Smooth muscle cell (in vitro differentiated cells): ENCODE data around the gene SH2D3C. TPM values are rescaled to one million over a fixed set of nuclear protein-coding genes. Genes with fewer than 3 reads are reported as not detected.
A peak's percentile ranks its signal among the peaks of the same experiment; 100 is the strongest.

Experiments used
- DNase-seq: peaks from one replicate; lab custom pipeline; 2025; ENCODE audit not compliant: unreplicated experiment; lab: John Stamatoyannopoulos, UW
- H2AFZ ChIP-seq: fragments of 200-600 bp; sonication (generic); 2 replicates; pipeline ENCODE4 v1.6.0; 2016; ENCODE audit warnings: antibody characterized with exemption, low read depth, mild to moderate bottlenecking
- H3F3A ChIP-seq: fragments of 200-600 bp; sonication (generic); 2 replicates; pipeline ENCODE4 v1.6.0; 2017; ENCODE audit warnings: antibody characterized with exemption, low read depth
- H3K27ac ChIP-seq: fragments of 200-600 bp; sonication (generic); 2 replicates; pipeline ENCODE4 v1.5.1; 2016; ENCODE audit warnings: low read depth, mild to moderate bottlenecking
- H3K27me3 ChIP-seq: fragments of 200-600 bp; sonication (generic); 2 replicates; pipeline ENCODE4 v1.6.1; 2016; ENCODE audit warnings: low read depth, mild to moderate bottlenecking
- H3K36me3 ChIP-seq: fragments of 200-600 bp; sonication (generic); 2 replicates; pipeline ENCODE4 v1.5.1; 2016; ENCODE audit warnings: low read depth
- H3K4me1 ChIP-seq: fragments of 200-600 bp; sonication (generic); 2 replicates; pipeline ENCODE4 v1.5.1; 2016; ENCODE audit warnings: low read depth
- H3K4me2 ChIP-seq: fragments of 200-600 bp; sonication (generic); 2 replicates; pipeline ENCODE4 v1.6.0; 2016; ENCODE audit warnings: mild to moderate bottlenecking
- H3K4me3 ChIP-seq: fragments of 200-600 bp; sonication (generic); 2 replicates; pipeline ENCODE4 v1.5.1; 2016; ENCODE audit warnings: mild to moderate bottlenecking
- H3K79me2 ChIP-seq: fragments of 200-600 bp; sonication (generic); 2 replicates; pipeline ENCODE4 v1.6.0; 2016; ENCODE audit warnings: low read depth, mild to moderate bottlenecking
- H3K9ac ChIP-seq: fragments of 200-600 bp; sonication (generic); 2 replicates; pipeline ENCODE4 v1.6.0; 2016; ENCODE audit warnings: low read depth
- H3K9me3 ChIP-seq: fragments of 200-600 bp; sonication (generic); replicated peaks from 2 replicates; pipeline ENCODE4 v1.5.1; 2016; ENCODE audit warnings: low read depth
- H4K20me1 ChIP-seq: fragments of 200-600 bp; sonication (generic); 2 replicates; pipeline ENCODE4 v1.6.0; 2016; ENCODE audit warnings: low read depth
- CTCF ChIP-seq: fragments of 200-600 bp; sonication (generic); IDR thresholded peaks from 2 replicates; pipeline ENCODE4 v1.5.1; 2017; ENCODE audit warnings: borderline replicate concordance, mild to moderate bottlenecking, antibody characterized with exemption; ENCODE audit not compliant: insufficient read depth, poor library complexity, severe bottlenecking
- WGBS: methylation state at CpG from one replicate; pipeline ENCODE4 v1.1.7; 2016; ENCODE audit warnings: low lambda C conversion rate; 5-methylcytosine and 5-hydroxymethylcytosine counted together
- polyA plus RNA-seq: library from polyadenylated mRNA; unstranded; fragments of >200 nt; fragmentation: Nextera tagmentation; extraction: Ambion mirVana; gene quantifications from 2 replicates; pipeline ENCODE4 v1.2.1, GENCODE V29; 2016
- total RNA-seq: library from RNA; depleted of rRNA; stranded (reverse); fragments of >200 nt; gene quantifications from 2 replicates; pipeline ENCODE4 v1.2.3, GENCODE V29; 2014

Gene SH2D3C
- total and polyA plus RNA-seq, 2 experiments from 2014 or later: 0.54 TPM; not detected in 1

DNA sequence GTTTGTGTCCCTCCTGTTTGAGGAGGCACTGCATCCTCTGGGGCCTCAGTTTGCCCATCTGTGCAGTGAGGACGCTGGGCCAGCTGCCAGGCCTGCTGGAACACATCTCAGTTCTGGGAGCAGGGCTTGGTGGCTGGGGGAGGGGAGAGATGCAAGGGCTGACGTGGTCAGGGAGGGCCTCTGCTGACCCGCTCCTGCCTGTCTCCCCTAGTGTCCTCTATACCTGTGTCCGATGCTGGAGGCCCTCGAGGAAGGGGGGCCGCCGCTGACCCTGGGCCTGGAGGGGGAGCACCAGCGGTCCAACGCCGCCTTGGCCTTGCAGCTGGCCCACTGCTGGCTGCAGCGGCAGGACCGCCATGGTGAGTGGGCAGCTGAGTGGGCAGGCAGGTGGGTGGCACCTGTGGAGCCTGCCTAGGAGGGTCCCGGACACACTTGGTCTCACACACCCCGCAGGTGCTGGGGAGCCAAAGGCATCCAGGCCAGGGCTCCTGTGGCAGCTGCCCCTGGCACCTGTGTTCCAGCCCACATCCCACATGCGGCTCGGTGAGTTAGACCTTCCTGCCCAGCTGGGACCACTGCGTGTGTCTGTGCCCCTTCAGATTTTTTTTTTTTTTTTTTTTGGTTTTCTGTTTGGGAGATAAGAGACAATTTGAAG lies 30.0 kb upstream of the SH2D3C start:
- no peaks in the 10 kb centered on the region for H3K36me3 ChIP-seq
- no peak overlapping the region for H3K27ac ChIP-seq

DNA sequence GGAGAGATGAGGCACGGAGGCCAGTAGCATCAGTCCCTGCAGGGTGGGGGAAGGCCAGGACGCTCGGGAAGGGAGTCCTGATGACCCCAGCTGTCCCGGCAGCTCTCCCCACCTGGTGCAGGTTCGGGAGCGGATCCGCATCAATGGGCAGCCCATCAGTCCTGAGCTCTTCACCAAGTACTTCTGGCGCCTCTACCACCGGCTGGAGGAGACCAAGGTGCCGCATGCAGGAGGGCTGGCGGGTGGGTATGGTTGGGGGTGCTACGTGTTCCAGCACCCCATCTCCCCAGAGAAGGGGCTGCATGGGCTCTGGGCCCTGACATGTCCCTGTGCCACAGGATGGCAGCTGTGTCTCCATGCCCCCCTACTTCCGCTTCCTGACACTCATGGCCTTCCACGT lies 28.4 kb upstream of the SH2D3C start:
- H3K9ac ChIP-seq: no peak overlapping the region
- peaks cover 6% of the 10 kb centered on the region for H3F3A ChIP-seq
- H3K9me3 ChIP-seq: no peaks in the 10 kb centered on the region
- no peaks in the 10 kb centered on the region for H4K20me1 ChIP-seq
- H3K4me3 ChIP-seq: no peak overlapping the region
- DNase-seq: no peak
- TF ChIP-seq CTCF: no peak
- no peak overlapping the region for H2AFZ ChIP-seq
- H3K79me2 ChIP-seq: peaks cover 20% of the 10 kb centered on the region
- 99% methylated on average over 11 of the region's 14 CpGs for whole genome bisulfite sequencing
- no peaks in the 10 kb centered on the region for H3K36me3 ChIP-seq
- H3K4me2 ChIP-seq: no peak overlapping the region
- no peaks in the 10 kb centered on the region for H3K27me3 ChIP-seq
- no peak overlapping the region for H3K27ac ChIP-seq
- H3K4me1 ChIP-seq: peaks cover 11% of the 10 kb centered on the region

More for the DNA sequence above, 30.0 kb upstream of the SH2D3C start:
- Histone ChIP-seq H3K9ac (no peak overlapping the region), H3K4me3 (no peak overlapping the region), H3K27me3 (no peaks in the 10 kb centered on the region), H3K4me1 (peaks cover 5% of the 10 kb centered on the region), H3K79me2 (peaks cover 17% of the 10 kb centered on the region), H4K20me1 (no peaks in the 10 kb centered on the region), H2AFZ (no peak overlapping the region), H3F3A (no peaks in the 10 kb centered on the region), H3K4me2 (no peak overlapping the region), H3K9me3 (no peaks in the 10 kb centered on the region)
- no peak for TF ChIP-seq CTCF
- no peak for DNase-seq
- WGBS: 98% methylated on average over 17 of the region's 17 CpGs

DNA sequence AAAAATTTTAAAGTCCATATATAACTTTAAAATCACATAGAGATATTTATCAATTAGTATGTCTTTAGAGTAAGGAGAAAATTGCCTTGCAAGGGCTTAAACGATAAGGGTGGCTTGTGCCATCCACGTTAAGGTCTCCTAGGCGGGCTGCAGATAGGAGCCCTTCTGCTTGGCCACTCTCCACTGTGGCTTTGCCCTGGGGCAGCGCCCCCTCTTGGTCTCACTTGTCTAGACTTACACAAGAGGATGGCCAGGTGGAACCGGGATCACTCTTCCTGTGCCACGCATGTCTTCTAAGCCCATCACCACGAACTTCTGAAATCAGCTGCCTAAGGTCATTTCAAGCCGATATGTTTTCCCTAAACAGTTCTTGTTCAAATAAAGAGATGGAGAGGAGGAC lies 27.2 kb upstream of the SH2D3C start:
- Histone ChIP-seq H2AFZ (no peak overlapping the region), H4K20me1 (no peaks in the 10 kb centered on the region), H3K9me3 (no peaks in the 10 kb centered on the region), H3K9ac (no peak overlapping the region), H3K4me1 (peaks cover 11% of the 10 kb centered on the region), H3K4me3 (no peak overlapping the region), H3K79me2 (peaks cover 20% of the 10 kb centered on the region), H3F3A (peaks cover 9% of the 10 kb centered on the region), H3K27ac (no peak overlapping the region), H3K27me3 (no peaks in the 10 kb centered on the region), H3K36me3 (no peaks in the 10 kb centered on the region), H3K4me2 (no peak overlapping the region)
- TF ChIP-seq CTCF: peak; percentile 40
- WGBS: 78% methylated on average over 8 of the region's 8 CpGs
- DNase-seq: no peak
